HepG2 (cell line): ENCODE results near the gene GPSM1. TPM values are rescaled to one million over a fixed set of nuclear protein-coding genes. Genes with fewer than 3 reads are reported as not detected.

ENCODE experiments used
- CBX2 ChIP-seq, 2 experiments: fragments of 200-600 bp in 1 of 2; sonication (generic); formaldehyde crosslinking in 1 of 2; IDR thresholded peaks; 2 replicates each; pipeline versions ENCODE4 v1.7.0 to v1.8.1; 2018 to 2022; ENCODE audit warnings: low read depth in 2 of 2, low read length in 1 of 2, mild to moderate bottlenecking in 1 of 2, missing genetic modification reagents in 1 of 2
- CEBPB ChIP-seq: IDR thresholded peaks from 2 replicates; pipeline ENCODE4 v1.6.1; 2011; ENCODE audit warnings: low read depth, low read length, improper control_type of control experiment, borderline replicate concordance
- HNF4G ChIP-seq, 2 experiments: sonication (generic) in 1 of 2; formaldehyde crosslinking in 1 of 2; IDR thresholded peaks; 2 replicates each; pipeline versions ENCODE4 v1.4.0 to v1.6.1; 2011 to 2020; ENCODE audit warnings: borderline replicate concordance in 2 of 2, low read depth in 2 of 2, mild to moderate bottlenecking in 2 of 2, low read length in 1 of 2, missing genetic modification reagents in 1 of 2, moderate library complexity in 1 of 2
- JUND ChIP-seq: sonication (generic); formaldehyde crosslinking; IDR thresholded peaks from 2 replicates; pipeline ENCODE4 v1.8.0; 2022; ENCODE audit warnings: mild to moderate bottlenecking, missing genetic modification reagents
- MIER3 ChIP-seq: IDR thresholded peaks from 2 replicates; pipeline ENCODE4 v1.6.1; 2016; ENCODE audit warnings: missing compliant biosample characterization, borderline replicate concordance
- NFRKB ChIP-seq: fragments of 450-650 bp; IDR thresholded peaks from 2 replicates; pipeline ENCODE4 v1.6.1; 2017
- REPIN1 ChIP-seq: sonication (generic); formaldehyde crosslinking; IDR thresholded peaks from 2 replicates; pipeline ENCODE4 v1.8.0; 2022; ENCODE audit warnings: missing genetic modification reagents, low read depth, mild to moderate bottlenecking, borderline replicate concordance
- ZBTB25 ChIP-seq: IDR thresholded peaks from 2 replicates; pipeline ENCODE4 v1.6.1; 2018; ENCODE audit warnings: missing genetic modification reagents
- ZNF34 ChIP-seq: sonication (generic); formaldehyde crosslinking; IDR thresholded peaks from 2 replicates; pipeline ENCODE4 v1.4.0; 2020; ENCODE audit warnings: mild to moderate bottlenecking, missing genetic modification reagents, borderline replicate concordance
- ZNF367 ChIP-seq: sonication (generic); formaldehyde crosslinking; IDR thresholded peaks from 2 replicates; pipeline ENCODE4 v1.4.0; 2020; ENCODE audit warnings: missing genetic modification reagents, borderline replicate concordance
- ZNF609 ChIP-seq: sonication (generic); formaldehyde crosslinking; IDR thresholded peaks from 2 replicates; pipeline ENCODE4 v1.4.0; 2020; ENCODE audit warnings: mild to moderate bottlenecking, missing genetic modification reagents, borderline replicate concordance
- ZNF652 ChIP-seq: IDR thresholded peaks from 2 replicates; pipeline ENCODE4 v1.6.1; 2016; ENCODE audit warnings: low read depth, borderline replicate concordance
- polyA plus RNA-seq, 8 experiments: library from polyadenylated mRNA; depleted of rRNA in 3 of 8; stranded (reverse) in 7 of 8; unstranded in 1 of 8; fragments of >200 nt; fragmentation: Illumina TruSeq in 4 of 8; extraction: Trizol in 4 of 8; gene quantifications; 2 replicates each; pipeline versions ENCODE4 v1.2.1 to v1.2.3, GENCODE V29; 2011 to 2016; ENCODE audit warnings: low read depth in 4 of 8, missing spikeins in 1 of 8, mixed read lengths in 1 of 8; ENCODE audit not compliant: insufficient read depth in 1 of 8
- total RNA-seq, 5 experiments: library from RNA; depleted of rRNA; stranded (reverse); fragments of >200 nt; fragmentation: Illumina TruSeq; extraction: Trizol; gene quantifications; 2 replicates each; pipeline ENCODE4 v1.2.3, GENCODE V29; 2016; ENCODE audit warnings: low read depth in 1 of 5
- TF ChIP-seq, protein P1 (sequence below): sonication (generic); formaldehyde crosslinking; IDR thresholded peaks from 2 replicates; pipeline ENCODE4 v1.4.0; 2020; ENCODE audit warnings: low read depth, missing genetic modification reagents
- TF ChIP-seq, protein P2 (sequence below): sonication (generic); formaldehyde crosslinking; IDR thresholded peaks from 2 replicates; pipeline ENCODE4 v1.4.0; 2020; ENCODE audit warnings: missing genetic modification reagents, borderline replicate concordance
- TF ChIP-seq, protein P3 (sequence below): sonication (generic); formaldehyde crosslinking; IDR thresholded peaks from 2 replicates; pipeline ENCODE4 v1.5.0; 2020; ENCODE audit warnings: missing genetic modification reagents

The GPSM1 gene
- total and polyA plus RNA-seq, 2 of the 13 experiments (the other 11 are each of a cell fraction or from before 2014, with no cell fraction given) = 1.0 to 2.4 TPM

DNA sequence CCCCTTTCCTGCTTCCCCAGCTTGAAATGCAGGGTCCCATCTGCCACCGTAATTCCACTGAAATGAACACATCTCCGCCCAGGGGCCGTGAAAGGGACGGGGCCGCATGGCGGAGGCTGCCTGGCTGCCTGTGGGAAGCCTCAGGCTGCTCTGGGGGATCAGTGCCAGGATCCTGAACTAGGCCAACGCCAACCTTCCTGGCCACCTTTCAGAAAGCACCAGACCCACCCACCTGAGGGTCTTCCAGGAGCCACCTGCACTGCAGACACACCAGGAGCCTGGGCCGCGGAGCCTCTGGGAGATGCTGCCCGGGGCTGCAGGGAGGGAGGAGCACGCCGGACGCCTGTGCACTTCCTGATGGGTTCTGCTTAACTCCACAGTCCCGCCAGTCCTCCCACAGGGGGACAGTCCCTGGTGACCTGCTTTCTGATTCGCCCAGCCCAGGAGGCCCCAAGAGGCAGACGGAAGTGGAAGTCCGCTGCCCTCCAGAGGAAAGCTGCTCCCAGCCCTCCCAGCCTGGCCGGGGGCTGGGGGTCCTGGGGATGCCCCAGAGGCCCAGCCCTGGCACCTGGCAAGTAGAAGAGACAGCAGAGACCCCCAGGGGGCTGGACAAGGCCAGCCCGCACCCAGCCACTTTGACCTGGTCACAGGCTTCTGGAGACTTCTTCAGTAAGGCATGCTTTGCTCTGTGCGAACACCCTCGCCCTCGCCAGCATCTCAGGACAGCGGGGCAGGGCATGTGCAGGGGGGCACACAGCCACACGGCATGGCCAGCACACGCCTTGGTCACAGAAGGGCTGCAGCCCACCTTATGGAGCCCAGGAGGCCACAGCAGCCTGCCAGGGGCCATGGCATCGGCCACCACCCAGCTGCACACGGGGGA is 46.2 kb downstream of the GPSM1 start, which contains the start of gene CARD9 (continued):
- TF ChIP-seq, protein P1, sequence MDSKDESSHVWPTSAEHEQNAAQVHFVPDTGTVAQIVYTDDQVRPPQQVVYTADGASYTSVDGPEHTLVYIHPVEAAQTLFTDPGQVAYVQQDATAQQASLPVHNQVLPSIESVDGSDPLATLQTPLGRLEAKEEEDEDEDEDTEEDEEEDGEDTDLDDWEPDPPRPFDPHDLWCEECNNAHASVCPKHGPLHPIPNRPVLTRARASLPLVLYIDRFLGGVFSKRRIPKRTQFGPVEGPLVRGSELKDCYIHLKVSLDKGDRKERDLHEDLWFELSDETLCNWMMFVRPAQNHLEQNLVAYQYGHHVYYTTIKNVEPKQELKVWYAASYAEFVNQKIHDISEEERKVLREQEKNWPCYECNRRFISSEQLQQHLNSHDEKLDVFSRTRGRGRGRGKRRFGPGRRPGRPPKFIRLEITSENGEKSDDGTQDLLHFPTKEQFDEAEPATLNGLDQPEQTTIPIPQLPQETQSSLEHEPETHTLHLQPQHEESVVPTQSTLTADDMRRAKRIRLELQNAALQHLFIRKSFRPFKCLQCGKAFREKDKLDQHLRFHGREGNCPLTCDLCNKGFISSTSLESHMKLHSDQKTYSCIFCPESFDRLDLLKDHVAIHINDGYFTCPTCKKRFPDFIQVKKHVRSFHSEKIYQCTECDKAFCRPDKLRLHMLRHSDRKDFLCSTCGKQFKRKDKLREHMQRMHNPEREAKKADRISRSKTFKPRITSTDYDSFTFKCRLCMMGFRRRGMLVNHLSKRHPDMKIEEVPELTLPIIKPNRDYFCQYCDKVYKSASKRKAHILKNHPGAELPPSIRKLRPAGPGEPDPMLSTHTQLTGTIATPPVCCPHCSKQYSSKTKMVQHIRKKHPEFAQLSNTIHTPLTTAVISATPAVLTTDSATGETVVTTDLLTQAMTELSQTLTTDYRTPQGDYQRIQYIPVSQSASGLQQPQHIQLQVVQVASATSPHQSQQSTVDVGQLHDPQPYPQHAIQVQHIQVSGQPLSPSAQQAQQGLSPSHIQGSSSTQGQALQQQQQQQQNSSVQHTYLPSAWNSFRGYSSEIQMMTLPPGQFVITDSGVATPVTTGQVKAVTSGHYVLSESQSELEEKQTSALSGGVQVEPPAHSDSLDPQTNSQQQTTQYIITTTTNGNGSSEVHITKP = no peak
- TF ChIP-seq ZNF609 (CRISPR knock-in tag) = no peak
- no peak for TF ChIP-seq ZNF367 (CRISPR knock-in tag)
- TF ChIP-seq REPIN1 = no peak
- TF ChIP-seq JUND (CRISPR knock-in tag) = no peak
- no peak for TF ChIP-seq CBX2 (IDR thresholded peaks at IDR 0.05; ENCODE audit: low read depth, low read length)
- TF ChIP-seq CBX2 (CRISPR knock-in tag; IDR thresholded peaks at IDR 0.05; ENCODE audit: low read depth) = no peak
- no peak for TF ChIP-seq HNF4G (IDR thresholded peaks at IDR 0.05; ENCODE audit: borderline replicate concordance, low read depth, low read length)
- TF ChIP-seq HNF4G (CRISPR knock-in tag; IDR thresholded peaks at IDR 0.05; ENCODE audit: borderline replicate concordance, low read depth) = no peak
- TF ChIP-seq ZNF34 (CRISPR knock-in tag) = no peak
- TF ChIP-seq, protein P2, sequence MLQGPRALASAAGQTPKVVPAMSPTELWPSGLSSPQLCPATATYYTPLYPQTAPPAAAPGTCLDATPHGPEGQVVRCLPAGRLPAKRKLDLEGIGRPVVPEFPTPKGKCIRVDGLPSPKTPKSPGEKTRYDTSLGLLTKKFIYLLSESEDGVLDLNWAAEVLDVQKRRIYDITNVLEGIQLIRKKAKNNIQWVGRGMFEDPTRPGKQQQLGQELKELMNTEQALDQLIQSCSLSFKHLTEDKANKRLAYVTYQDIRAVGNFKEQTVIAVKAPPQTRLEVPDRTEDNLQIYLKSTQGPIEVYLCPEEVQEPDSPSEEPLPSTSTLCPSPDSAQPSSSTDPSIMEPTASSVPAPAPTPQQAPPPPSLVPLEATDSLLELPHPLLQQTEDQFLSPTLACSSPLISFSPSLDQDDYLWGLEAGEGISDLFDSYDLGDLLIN (CRISPR knock-in tag) = no peak
- TF ChIP-seq, protein P3, sequence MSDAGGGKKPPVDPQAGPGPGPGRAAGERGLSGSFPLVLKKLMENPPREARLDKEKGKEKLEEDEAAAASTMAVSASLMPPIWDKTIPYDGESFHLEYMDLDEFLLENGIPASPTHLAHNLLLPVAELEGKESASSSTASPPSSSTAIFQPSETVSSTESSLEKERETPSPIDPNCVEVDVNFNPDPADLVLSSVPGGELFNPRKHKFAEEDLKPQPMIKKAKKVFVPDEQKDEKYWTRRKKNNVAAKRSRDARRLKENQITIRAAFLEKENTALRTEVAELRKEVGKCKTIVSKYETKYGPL = no peak
- no peak for TF ChIP-seq CEBPB
- no peak for TF ChIP-seq MIER3 (CRISPR knock-in tag)
- no peak for TF ChIP-seq NFRKB
- TF ChIP-seq ZBTB25 (CRISPR knock-in tag) = no peak
- TF ChIP-seq ZNF652 (CRISPR knock-in tag) = no peak
